Measurements from ENCODE around the gene ANO10. TPM values are rescaled to one million over a fixed set of nuclear protein-coding genes. Genes with fewer than 3 reads are reported as not detected.

Gene ANO10
- total RNA-seq, 1 experiment from 2014 or later, result 26.6 TPM

Other genes with a start within 250 kb of the ANO10 start
- 10.5 TPM for gene ABHD5, start 68.9 kb upstream of the ANO10 start, total RNA-seq (2021; ENCODE audit: unreplicated experiment)

Measured in Panc1 (cell line).